NCI-H2227 (cell line): ENCODE measurements around the gene AKAP13.
"Not testable (repeated sequence)": the region's sequence is repeated elsewhere in the genome, so short reads cannot be mapped to it uniquely, and the experiment has no call there.

Experiments used
- DNase-seq: peaks from one replicate; lab custom pipeline; 2025; ENCODE audit not compliant: unreplicated experiment; lab: John Stamatoyannopoulos, UW

AKAP13 gene

DNA sequence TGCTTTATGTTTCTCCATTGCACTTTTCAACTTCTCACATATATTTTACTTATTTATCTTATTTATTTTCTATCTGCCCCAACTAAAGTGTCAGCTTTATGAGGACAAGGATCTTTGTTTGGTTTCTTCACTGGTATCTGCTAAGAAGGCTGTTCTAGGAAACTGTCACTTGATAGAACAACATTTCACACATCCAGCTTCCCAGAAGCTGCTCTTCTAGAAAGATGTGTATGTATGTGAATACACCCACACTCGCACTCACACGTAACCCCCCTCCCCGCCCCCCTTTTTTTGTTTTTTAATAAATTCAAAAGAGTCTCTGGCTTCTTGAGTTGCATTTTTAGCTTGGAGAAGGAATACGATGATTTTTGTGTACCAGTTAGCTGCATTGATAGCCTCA is 143.1 kb downstream of the AKAP13 start:
- DNase-seq, result no peak

DNA sequence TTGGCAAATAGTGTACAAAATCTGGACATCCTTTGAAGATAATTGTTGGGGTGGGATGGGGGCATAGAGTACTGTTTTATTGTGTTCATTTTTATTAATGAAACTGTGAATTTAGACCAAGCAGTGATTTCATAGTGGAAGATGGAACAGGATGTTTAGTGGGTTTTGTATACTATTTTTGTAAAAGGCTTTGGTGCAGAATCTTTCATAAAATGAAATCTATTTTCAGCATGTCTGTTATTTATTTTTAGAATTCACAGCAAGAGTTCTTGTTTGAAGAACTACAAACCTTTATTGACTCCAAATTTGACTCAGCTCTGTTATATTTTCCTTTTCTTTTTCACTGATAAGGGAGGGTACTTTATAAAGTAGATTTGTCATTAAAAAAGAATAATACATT is 145.4 kb downstream of the AKAP13 start:
- no peak for DNase-seq

DNA sequence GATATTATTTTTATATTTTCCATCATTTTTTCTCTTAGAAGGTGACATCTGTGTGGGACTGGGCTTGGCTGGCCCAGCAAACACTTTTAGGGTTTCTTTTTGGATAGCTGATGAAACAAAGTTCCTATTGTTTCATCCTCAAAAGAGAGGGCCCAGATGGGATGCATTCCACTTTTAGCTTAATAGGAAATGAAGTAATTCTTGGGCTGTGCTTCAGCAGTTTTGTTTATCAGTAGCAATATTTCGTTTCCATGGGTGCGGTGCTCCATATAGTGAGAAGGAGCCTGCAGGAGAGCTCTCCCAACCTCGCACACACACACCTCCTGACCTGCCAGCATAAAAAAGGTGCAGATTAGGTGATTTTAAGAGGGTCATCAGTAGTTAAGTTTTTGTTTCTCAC is 147.5 kb downstream of the AKAP13 start:
- DNase-seq, result no peak

DNA sequence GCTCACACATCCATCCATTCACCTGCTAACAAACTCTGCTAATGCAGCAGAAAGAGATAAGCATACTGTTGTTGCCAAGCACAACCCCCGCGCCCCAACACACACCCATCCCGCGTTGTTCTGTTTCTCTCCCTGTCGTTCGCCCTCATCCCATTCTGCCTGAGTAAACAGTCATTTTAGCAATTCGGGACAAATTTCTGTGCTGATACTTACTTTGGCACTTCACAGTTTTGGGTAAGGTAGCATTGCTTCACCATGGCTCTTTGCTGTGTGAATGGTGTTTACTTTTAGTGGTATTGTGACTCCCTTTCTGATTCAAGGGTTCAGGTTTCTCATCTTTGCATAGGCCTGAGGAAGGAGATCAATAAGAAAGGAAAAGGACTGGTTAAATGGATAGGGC is 149.7 kb downstream of the AKAP13 start:
- no peak for DNase-seq

DNA sequence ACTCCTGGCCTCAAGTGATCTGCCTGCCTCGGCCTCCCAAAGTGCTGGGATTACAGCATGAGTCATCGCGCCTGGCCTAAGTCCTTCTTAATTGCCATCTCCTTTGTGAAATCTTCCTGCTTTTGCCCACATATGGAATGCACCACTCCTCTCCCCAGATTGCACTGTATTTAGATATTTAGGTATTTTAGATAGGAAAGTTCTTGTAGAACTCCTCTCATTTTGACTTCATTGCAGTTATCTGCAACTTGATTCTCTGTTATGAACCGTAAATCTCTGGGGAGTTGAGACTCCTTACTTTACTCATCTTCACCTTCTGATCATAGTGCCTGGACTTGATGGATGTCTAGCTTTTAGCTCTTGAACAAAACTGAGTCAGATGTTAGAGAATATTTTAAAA is 150.7 kb downstream of the AKAP13 start:
- no peak for DNase-seq

DNA sequence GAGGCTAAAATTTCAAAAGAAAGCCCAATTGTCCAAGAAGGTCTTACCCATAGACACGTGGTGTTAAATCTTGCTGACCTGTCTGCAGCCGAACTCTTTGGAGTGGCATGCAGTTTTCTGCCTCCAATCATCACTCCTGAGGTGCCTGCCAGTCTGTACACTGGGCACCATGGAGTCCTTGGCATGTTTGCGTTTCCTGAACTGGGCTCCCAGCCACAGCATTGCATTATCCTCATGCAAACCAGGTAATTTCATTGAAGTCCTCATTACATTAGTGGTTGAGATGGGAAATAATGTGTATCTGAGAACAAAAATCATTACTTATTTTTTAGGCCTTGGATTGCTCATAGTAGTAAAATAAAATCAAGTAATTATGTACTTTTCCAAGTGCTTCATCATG is 152.3 kb downstream of the AKAP13 start:
- no peak for DNase-seq

DNA sequence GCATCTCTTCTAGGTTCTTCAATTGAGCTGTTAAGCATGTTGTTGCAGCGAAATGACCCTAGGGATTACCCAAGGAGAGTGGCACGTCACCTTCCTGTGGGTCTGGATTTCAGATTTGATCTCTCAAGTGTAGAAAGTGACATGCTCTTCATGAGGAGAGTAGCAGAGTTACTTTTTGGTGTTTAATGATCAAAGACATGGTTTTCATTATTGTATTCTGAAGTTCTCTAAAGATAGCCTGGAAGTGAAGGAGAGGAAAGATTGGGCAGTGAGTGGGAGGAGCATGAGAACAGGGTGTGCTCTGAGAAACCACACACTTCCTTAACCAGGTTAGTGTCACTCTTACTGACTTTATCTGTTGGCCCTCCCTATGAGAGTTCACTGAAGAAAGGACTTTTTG is 153.6 kb downstream of the AKAP13 start:
- DNase-seq, result no peak

DNA sequence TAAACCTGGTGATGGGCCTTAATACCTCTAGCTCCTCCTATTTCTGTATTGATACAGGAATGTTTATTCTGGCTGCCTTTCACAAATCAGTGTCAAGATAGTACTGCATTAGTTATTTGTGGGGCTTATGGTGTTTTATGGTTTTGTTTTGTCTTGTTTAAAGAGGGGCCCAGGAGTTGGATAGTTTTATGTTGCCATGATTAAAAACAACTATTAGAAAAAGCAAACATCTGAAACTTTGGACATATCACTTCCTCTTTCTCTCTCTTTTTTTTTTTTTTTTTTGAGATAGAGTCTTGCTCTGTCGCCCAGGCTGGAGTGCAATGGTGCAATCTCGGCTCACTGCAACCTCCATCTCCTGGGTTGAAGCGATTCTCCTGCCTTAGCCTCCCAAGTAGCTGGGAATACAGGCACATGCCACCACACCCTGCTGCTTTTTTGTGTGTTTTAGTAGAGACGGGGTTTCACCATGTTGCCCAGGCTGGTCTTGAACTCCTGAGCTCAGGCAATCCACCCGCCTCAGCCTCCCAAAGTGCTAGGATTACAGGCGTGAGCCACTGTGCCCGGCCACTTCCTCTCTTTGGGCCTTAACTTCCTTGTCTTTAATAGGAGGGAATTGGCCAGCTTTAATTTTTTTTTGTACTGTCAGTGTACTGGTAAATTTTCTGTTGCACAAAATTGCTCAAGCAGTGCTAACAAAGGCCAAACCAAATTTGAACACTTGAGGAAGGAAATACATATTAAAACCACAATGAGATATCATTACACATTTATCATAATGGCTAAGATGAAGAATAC is 155.3 kb downstream of the AKAP13 start:
- DNase-seq, result not testable (repeated sequence)

DNA sequence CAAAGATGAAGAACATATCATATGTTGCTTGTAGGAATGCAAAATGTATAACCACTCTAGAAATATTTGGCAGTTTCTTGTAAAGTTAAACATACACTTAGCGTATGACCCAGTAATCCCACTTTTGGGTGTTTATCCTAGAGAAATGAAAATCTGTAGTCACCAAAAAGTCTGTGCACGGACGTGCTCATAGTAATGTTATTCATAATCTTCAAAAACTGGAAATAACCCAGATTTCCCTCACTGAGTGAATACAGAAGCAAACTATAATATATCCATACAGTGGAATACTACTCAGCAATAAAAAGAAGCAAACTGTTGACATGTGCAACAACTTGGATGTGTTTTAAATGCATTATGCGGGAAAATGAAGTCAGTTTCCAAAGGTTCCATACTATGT is 155.9 kb downstream of the AKAP13 start:
- DNase-seq, result no peak

DNA sequence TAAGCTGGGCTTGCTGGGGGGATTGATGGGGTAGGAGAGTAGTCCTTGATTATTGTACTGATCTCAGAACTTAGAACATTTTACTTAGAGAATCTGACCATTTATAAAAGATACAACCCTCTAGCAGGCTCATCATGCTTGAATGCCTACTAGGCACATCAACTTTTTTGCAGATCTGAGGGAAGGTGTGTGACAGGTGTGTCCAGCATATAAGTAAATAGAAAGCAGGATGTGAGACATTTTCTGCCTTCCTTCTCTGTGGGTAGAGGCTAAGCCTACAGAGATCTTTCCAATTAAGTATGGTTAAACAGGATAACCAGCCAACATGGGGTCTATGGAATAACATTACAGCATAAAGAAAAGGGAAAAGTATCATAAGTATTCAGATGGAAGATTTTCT is 159.1 kb downstream of the AKAP13 start:
- no peak for DNase-seq

DNA sequence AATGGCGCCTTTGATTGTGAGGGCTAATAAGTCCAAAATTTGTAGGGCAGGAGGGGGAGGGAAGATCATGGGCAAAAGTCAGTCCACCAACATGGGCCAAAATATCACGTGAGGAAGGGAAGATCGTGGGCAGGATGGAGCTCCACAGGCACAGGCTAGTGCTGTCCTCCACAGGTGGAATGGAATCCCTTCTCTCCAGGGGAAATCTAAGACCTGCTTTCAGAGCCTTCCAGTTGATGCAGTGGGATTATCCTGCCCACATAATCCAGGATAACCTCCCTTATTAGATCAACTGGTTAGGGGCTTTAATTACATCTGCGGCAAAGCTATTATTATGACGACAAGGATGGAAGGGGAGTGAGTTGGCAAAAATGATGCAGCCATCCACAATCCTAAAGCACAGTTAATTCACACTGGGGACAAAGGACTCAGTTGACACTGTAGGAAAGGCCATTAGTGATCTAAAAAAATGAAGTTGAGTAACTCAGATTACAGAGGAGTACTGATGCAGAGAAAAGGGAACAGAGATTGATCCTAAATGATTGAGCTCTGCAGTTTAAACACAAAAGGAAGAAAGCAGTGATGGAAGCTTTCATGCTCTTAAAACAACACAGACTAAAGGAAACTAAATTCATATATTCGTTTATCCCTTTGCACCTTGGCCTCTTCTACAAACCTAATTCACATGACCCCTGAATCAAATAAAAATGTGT is 159.8 kb downstream of the AKAP13 start:
- DNase-seq, result peak; percentile 2

DNA sequence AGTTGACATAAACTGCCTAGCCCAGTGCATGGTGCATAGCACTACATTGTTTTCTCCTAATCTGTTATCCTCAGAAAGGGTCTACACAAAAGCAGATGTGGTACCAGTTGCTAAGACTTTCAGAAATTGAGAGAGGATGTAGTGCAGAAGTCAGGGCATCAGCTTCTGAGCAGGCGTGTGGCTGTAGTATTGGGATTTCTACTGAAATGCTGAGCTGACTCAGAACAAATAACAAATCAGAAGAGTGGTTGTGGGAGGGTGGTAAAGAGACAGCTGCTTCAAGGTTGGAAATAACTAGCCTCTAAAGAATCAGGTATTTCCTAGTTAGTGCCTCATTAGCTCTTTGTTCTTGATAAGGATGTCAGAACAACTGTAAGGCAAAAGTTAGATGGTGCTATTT is 161.3 kb downstream of the AKAP13 start:
- DNase-seq, result no peak

DNA sequence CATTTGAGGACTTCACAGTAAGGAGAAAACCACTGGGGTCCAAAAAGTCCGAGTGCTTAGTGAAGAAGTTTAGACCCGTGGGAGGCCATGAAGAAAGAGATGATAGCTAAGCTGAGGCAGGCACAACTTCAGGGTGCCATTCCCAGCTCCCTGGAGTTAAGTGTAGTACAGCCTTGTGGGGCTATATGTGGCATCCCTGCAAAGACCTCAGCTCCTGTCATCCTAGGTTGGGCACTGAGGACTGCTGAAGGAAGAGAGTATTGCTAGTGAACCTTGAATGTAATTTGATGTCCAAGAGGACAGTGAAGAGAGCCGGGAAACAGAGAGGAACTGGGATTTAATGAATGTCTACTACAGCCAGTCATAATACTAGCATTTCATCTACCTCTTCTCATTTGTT is 162.1 kb downstream of the AKAP13 start:
- no peak for DNase-seq

DNA sequence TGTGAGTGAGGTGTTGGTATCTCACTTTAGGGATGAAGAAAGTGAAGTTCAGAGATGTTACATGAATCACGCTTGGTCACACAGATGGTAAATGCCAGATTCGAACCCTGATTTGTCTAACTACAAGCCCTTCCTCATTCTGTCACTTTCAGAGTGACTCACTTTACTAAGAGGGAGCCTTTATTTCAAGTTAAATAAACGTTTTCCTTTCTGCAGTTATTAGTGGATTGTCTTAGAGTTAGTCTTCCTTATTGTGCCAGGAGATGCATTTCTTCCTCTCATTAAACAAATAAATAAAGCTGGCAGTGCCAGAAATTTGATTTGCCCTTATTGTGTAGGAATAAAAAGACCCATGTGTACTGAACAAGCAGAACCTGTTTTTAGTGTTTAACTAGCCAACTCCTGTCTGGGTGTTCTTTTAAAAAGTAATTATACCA is 162.5 kb downstream of the AKAP13 start:
- no peak for DNase-seq

DNA sequence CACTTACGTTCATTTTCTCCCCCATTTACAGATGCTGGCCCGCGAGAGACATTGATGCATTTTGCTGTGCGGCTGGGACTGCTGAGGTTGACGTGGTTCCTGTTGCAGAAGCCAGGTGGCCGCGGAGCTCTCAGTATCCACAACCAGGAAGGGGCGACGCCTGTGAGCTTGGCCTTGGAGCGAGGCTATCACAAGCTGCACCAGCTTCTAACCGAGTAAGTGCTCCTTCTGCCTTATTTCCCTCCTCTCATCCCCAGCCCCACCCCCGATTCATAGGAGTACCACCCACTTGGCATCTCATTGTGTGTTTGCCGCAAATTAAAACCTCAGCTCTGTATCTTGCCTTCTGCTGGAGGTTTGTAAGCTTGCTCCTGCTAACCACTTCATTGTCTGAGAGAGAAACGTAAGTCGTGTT is 163.3 kb downstream of the AKAP13 start:
- peak; percentile 45 for DNase-seq

DNA sequence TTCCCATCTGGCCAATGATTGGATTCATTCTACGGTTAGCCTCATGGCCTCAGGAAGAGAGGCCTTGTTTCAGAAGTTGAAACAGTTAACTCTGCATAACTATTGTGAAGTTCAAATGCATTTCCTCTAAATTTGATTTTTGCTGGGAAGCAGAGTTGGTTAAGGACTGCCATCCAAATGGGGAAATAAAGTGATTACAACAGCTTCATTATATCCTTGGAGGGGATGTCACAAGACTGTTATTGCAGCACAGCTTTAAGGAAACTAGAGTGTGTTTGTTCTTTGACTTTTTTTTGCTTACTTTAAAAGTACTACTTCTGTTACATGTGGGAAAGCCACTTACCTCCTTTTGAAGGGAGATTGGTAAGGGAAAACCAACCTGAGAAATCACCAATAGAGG is 164.8 kb downstream of the AKAP13 start:
- DNase-seq, result no peak

DNA sequence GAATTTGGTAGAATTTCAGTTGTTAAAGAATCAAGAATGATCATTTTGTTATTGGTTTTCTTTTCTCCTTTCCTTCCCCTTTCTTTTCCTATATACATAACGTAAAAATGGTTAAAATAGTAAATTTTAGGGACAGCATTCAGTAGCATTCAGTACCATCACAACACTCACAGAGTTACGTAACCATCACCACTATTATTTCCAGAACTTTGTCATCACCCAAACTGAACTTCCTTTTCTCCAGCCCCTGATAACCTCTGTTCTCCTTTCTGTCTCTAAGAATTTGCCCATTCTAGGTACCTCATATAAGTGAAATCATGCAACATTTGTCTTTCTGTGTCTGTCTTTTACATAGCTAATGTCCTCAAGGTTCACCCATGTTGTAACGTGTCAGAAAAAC is 165.3 kb downstream of the AKAP13 start:
- DNase-seq, result no peak

DNA sequence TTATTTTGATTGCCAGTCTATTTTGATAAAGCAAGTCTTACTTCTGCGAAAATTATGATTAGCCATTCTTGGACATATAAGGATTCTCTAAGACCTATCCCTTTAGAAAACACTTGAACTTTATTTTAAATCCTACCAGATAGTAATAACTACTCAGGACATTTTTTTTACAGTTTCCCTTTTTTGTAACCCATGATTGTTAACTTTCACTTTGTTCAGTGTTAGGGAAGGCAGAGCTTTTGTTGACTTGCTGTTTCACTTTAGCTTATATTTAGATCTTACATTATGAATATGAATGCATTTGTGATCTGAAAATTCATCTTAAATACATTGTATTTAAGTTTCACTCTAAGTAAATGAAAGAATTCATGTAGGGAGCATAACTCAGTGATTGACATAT is 167.0 kb downstream of the AKAP13 start:
- no peak for DNase-seq

DNA sequence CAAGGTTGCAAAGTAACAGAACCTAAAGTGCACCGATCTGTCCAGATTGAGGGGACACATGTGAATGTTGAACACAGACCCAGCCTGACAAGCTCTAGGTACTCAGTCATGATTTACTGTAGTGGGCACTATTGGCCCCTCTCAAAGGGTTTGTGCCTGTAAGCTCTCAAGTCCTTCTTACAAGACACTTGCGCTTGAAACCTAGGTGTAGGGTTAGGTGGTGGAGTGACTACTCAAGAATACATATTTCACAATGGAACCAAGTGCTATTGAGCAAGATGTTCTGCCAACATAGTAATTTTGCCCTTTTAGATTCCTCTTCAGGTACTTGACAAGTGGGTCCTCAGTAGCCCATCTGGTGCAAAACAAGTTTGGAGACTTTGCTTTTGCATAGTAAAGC is 169.9 kb downstream of the AKAP13 start:
- DNase-seq, result no peak

DNA sequence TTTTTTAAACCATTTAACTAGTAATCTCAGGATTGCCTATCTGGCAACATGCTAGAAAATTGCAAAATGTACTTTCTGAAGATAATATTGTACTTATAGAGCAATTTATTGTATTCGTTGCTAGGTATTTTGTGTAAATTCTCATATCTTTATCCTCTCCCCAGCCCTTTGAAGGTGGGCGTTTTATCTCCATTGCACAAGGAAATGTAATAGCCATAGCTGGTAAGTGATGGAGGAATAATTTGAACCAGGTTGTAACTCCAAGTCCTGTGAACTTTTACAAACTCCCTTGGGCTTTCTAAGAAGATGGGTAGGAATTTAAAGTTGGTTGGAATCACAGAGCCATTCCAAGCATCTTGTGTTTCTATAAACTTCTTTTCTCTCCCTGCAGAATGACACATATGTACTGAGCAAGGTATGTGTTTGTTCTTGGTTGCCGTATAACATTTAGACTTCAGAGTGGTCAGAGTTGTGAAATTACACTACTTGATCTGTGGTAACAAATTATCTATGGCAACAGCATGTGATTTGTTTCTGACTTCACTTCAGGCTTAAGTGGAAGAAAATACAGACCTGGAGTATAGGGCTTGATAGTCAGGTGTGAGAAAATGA is 170.9 kb downstream of the AKAP13 start:
- no peak for DNase-seq

DNA sequence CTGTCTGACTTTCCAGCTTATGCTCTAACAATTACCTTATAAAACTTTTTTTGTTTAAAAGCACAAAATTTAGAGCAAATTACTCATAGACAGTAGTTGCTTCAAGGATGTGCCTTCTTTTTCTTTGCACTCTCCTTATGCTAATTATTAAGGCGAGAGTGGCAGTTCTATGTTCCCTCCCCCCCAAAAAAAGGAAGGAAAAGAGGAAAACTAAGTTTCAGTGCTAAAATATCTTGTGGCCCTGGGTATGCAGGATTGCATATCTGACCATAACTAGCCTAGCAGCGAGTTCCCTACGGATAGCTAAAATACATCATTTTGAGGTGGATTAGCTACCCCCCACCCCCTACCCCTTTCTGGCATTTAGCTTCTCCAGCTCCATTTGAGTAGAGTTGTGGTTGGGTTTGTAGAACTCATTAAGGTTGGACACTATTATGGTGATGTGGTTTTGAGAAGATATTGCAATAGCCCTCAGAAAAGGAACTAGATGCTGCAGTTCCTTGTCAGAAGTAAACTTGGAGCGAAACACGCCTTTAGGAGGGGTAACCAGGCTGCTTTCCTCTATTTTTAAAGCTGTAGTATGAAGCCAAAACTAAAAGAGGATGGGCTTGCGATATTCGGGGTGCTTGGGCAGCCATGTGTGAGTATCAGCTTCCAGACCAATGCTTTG is 174.6 kb downstream of the AKAP13 start:
- no peak for DNase-seq
